Measurements from ENCODE around the gene SGMS1. TPM values are rescaled to one million over a fixed set of nuclear protein-coding genes. Genes with fewer than 3 reads are reported as not detected.
A peak's percentile ranks its signal among the peaks of the same experiment; 100 is the strongest.

SGMS1 gene
- total and polyA plus RNA-seq, 2 donors (not counting 1 experiment from before 2014, with no cell fraction given), result 10.0 to 43.5 TPM

- intact Hi-C loops (cut with micrococcal nuclease), result loop anchor here (5.0 to 10.0 kb wide), 5 partner anchors 43 to 1948 kb away; partner anchors contain the start of gene CSTF2T
- no peak overlapping the region for H3K9ac ChIP-seq (ENCODE audit: low read length)
- TF ChIP-seq, protein P1, sequence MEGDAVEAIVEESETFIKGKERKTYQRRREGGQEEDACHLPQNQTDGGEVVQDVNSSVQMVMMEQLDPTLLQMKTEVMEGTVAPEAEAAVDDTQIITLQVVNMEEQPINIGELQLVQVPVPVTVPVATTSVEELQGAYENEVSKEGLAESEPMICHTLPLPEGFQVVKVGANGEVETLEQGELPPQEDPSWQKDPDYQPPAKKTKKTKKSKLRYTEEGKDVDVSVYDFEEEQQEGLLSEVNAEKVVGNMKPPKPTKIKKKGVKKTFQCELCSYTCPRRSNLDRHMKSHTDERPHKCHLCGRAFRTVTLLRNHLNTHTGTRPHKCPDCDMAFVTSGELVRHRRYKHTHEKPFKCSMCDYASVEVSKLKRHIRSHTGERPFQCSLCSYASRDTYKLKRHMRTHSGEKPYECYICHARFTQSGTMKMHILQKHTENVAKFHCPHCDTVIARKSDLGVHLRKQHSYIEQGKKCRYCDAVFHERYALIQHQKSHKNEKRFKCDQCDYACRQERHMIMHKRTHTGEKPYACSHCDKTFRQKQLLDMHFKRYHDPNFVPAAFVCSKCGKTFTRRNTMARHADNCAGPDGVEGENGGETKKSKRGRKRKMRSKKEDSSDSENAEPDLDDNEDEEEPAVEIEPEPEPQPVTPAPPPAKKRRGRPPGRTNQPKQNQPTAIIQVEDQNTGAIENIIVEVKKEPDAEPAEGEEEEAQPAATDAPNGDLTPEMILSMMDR (IDR thresholded peaks at IDR 0.05), result no peak
- TF ChIP-seq EZH2 (IDR thresholded peaks at IDR 0.05; ENCODE audit: borderline replicate concordance, insufficient read depth, low read depth, low read length, poor library complexity, severe bottlenecking), result no peak
- DNase-seq, result no peak
- ChIA-PET CTCF (interaction anchor here (1.4 to 3.7 kb wide), 4 partner anchors 34 to 259 kb away, joined by 3 to 21 read pairs (median 4); no protein-coding TSS in a partner anchor), POLR2A (no interaction called here)
- no peak overlapping the region for H2AFZ ChIP-seq (ENCODE audit: insufficient read depth, low read depth, low read length, poor library complexity, severe bottlenecking)
- H3K27me3 Mint-ChIP-seq, result no peaks in the 10 kb centered on the region
- peaks cover 54% of the 10 kb centered on the region for H3K4me1 Mint-ChIP-seq
- H4K20me1 ChIP-seq (ENCODE audit: control insufficient read depth, insufficient read depth, low read length, poor library complexity, severe bottlenecking), result peaks cover 26% of the 10 kb centered on the region
- no peaks in the 10 kb centered on the region for H3K36me3 ChIP-seq (replicated peaks in 1 of 2; ENCODE audit: control extremely low read depth in 1 of 2, control insufficient read depth in 1 of 2, extremely low read depth in 1 of 2, insufficient read depth in 2 of 2, low read length in 1 of 2)
- peaks cover 63% of the 10 kb centered on the region for H3K79me2 ChIP-seq (ENCODE audit: control insufficient read depth, insufficient read depth, low read length)
- H3K27ac ChIP-seq (ENCODE audit: low read length in 2 of 2), result peak overlapping the region in 1 of 2 donors; percentile 99
- no CpG with 5 or more reads among the region's 2 CpGs for WGBS (ENCODE audit: insufficient coverage)
- no peaks in the 10 kb centered on the region for H3K9me3 ChIP-seq (ENCODE audit: control extremely low read depth in 1 of 3, control insufficient read depth in 2 of 3, insufficient read depth in 1 of 3, low read length in 2 of 3)
- no peaks in the 10 kb centered on the region for H3K27me3 ChIP-seq (replicated peaks in 1 of 4; ENCODE audit: control extremely low read depth in 1 of 4, control insufficient read depth in 3 of 4, insufficient read depth in 4 of 4, low read length in 3 of 4)
- H3K9me3 Mint-ChIP-seq (ENCODE audit: insufficient read depth), result no peaks in the 10 kb centered on the region
- no peak overlapping the region for H3K4me3 Mint-ChIP-seq
- no peak for ATAC-seq (ENCODE audit: low read depth)
- no peak overlapping the region for H3K4me2 ChIP-seq (replicated peaks; ENCODE audit: low read depth, low read length, poor library complexity, severe bottlenecking)
- no peak overlapping the region for H3K4me3 ChIP-seq (ENCODE audit: control extremely low read depth in 1 of 5, extremely low read depth in 1 of 5, insufficient read depth in 1 of 5, low read depth in 2 of 5, low read length in 4 of 5)
- H3K4me1 ChIP-seq (ENCODE audit: control insufficient read depth in 2 of 2, insufficient read depth in 2 of 2, low read length in 2 of 2), result peaks cover 25 to 30% of the 10 kb centered on the region in 2 donors
- peak overlapping the region; percentile 27 for H3K27ac Mint-ChIP-seq
Observed at GRCh38 chr10:50619882-50620281, 3.9 kb downstream of the SGMS1 start.

DNA sequence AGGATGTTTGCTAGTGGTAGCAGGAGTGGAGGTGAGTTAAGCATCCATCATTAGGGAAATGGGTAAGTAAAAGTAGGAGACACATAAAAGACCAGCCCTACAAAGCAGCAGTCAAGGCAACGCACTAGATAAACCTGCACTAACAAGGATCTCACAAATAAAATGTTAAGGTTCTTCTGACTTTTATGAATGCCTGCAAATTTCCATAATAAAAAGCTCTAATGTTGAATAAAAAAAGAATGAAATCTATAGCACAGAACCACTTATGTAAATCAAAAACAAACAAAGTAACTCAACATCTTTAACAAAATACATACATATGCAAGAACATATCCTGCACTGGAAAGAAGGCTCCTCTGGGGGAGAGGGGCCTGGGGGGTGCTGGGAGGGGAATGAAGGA lies 4.6 kb downstream of the SGMS1 start:
- H3K4me3 ChIP-seq (ENCODE audit: control extremely low read depth in 1 of 5, extremely low read depth in 1 of 5, insufficient read depth in 1 of 5, low read depth in 2 of 5, low read length in 4 of 5), result no peak overlapping the region
- Mint-ChIP-seq H3K4me1 (peaks cover 61% of the 10 kb centered on the region), H3K27me3 (no peaks in the 10 kb centered on the region), H3K9me3 (ENCODE audit: insufficient read depth) (no peaks in the 10 kb centered on the region), H3K27ac (peak overlapping the region; percentile 27), H3K4me3 (no peak overlapping the region)
- H3K36me3 ChIP-seq (replicated peaks in 1 of 2; ENCODE audit: control extremely low read depth in 1 of 2, control insufficient read depth in 1 of 2, extremely low read depth in 1 of 2, insufficient read depth in 2 of 2, low read length in 1 of 2), result no peaks in the 10 kb centered on the region
- H2AFZ ChIP-seq (ENCODE audit: insufficient read depth, low read depth, low read length, poor library complexity, severe bottlenecking), result no peak overlapping the region
- intact Hi-C loops (cut with micrococcal nuclease), result loop anchor here (5.0 kb wide), 1 partner anchor 42 kb away; no protein-coding TSS in a partner anchor
- no CpG with 5 or more reads among the region's 1 CpG for WGBS (ENCODE audit: insufficient coverage)
- peak overlapping the region; percentile 7 for H3K4me2 ChIP-seq (replicated peaks; ENCODE audit: low read depth, low read length, poor library complexity, severe bottlenecking)
- CTCF ChIA-PET, result no interaction called here
- TF ChIP-seq, protein P1 (IDR thresholded peaks at IDR 0.05), result no peak
- no peak for TF ChIP-seq EZH2 (IDR thresholded peaks at IDR 0.05; ENCODE audit: borderline replicate concordance, insufficient read depth, low read depth, low read length, poor library complexity, severe bottlenecking)
- peaks cover 71% of the 10 kb centered on the region for H3K79me2 ChIP-seq (ENCODE audit: control insufficient read depth, insufficient read depth, low read length)
- no peaks in the 10 kb centered on the region for H3K9me3 ChIP-seq (ENCODE audit: control extremely low read depth in 1 of 3, control insufficient read depth in 2 of 3, insufficient read depth in 1 of 3, low read length in 2 of 3)
- no peak overlapping the region for H3K9ac ChIP-seq (ENCODE audit: low read length)
- peaks cover 33% of the 10 kb centered on the region for H4K20me1 ChIP-seq (ENCODE audit: control insufficient read depth, insufficient read depth, low read length, poor library complexity, severe bottlenecking)
- POLR2A ChIA-PET, result no interaction called here
- DNase-seq (no peak), ATAC-seq (ENCODE audit: low read depth) (no peak)
- H3K4me1 ChIP-seq (ENCODE audit: control insufficient read depth in 2 of 2, insufficient read depth in 2 of 2, low read length in 2 of 2), result peaks cover 25 to 36% of the 10 kb centered on the region in 2 donors
- no peaks in the 10 kb centered on the region for H3K27me3 ChIP-seq (replicated peaks in 1 of 4; ENCODE audit: control extremely low read depth in 1 of 4, control insufficient read depth in 3 of 4, insufficient read depth in 4 of 4, low read length in 3 of 4)
- H3K27ac ChIP-seq (ENCODE audit: low read length in 2 of 2), result no peak overlapping the region
